Measurements from ENCODE around the gene MIP.
"Not testable (repeated sequence)": the region's sequence is repeated elsewhere in the genome, so short reads cannot be mapped to it uniquely, and the experiment has no call there.

MIP gene

GRCh38 chr12:56451147-56451546, 3.3 kb downstream of the MIP start:
- H3K4me3 ChIP-seq (ENCODE audit: low read depth in 1 of 2, low read length in 1 of 2), result no peak overlapping the region
- TF ChIP-seq CTCF (IDR thresholded peaks at IDR 0.05), result no peak

GRCh38 chr12:56450241-56450640, 4.2 kb downstream of the MIP start:
- Histone ChIP-seq H3K4me1 (ENCODE audit: control insufficient read depth in 1 of 2, insufficient read depth in 1 of 2, low read depth in 1 of 2, low read length in 1 of 2) (peaks cover 9 to 27% of the 10 kb centered on the region in 2 experiments), H3K4me3 (ENCODE audit: low read depth in 1 of 2, low read length in 1 of 2) (peak overlapping the region in 1 of 2 experiments; percentile 63), H3K9me3 (no peaks in the 10 kb centered on the region), H3K27me3 (no peaks in the 10 kb centered on the region), H3K27ac (no peak overlapping the region), H3K36me3 (no peaks in the 10 kb centered on the region)
- no peak for TF ChIP-seq CTCF (IDR thresholded peaks at IDR 0.05)

More at GRCh38 chr12:56451147-56451546, 3.3 kb downstream of the MIP start:
- peaks cover 13 to 29% of the 10 kb centered on the region in 2 experiments for H3K4me1 ChIP-seq (ENCODE audit: control insufficient read depth in 1 of 2, insufficient read depth in 1 of 2, low read depth in 1 of 2, low read length in 1 of 2)
- H3K27ac ChIP-seq, result no peak overlapping the region
- H3K27me3 ChIP-seq, result no peaks in the 10 kb centered on the region
- no peaks in the 10 kb centered on the region for H3K9me3 ChIP-seq
- no peaks in the 10 kb centered on the region for H3K36me3 ChIP-seq

GRCh38 chr12:56449622-56449984, 4.9 kb downstream of the MIP start:
- Histone ChIP-seq H3K4me3 (ENCODE audit: low read depth in 1 of 2, low read length in 1 of 2) (peak overlapping the region; percentile 63 to 99), H3K27ac (peak overlapping the region; percentile 79), H3K4me1 (ENCODE audit: control insufficient read depth in 1 of 2, insufficient read depth in 1 of 2, low read depth in 1 of 2, low read length in 1 of 2) (peaks cover 6 to 21% of the 10 kb centered on the region in 2 experiments), H3K36me3 (no peaks in the 10 kb centered on the region), H3K9me3 (no peaks in the 10 kb centered on the region), H3K27me3 (no peaks in the 10 kb centered on the region)
- TF ChIP-seq CTCF (IDR thresholded peaks at IDR 0.05), result no peak

GRCh38 chr12:56448860-56449621, 5.4 kb downstream of the MIP start, which contains the start of gene TIMELESS:
Gene TIMELESS, minus strand, starts transcription at chr12:56449426. Its CDS starts 15,256 bp downstream, at chr12:56434170.
- Histone ChIP-seq H3K4me1 (ENCODE audit: control insufficient read depth in 1 of 2, insufficient read depth in 1 of 2, low read depth in 1 of 2, low read length in 1 of 2) (peaks cover 6 to 21% of the 10 kb centered on the region in 2 experiments), H3K36me3 (no peaks in the 10 kb centered on the region), H3K27ac (peak within 1 kb of the TSS; percentile 79), H3K4me3 (ENCODE audit: low read depth in 1 of 2, low read length in 1 of 2) (peak within 1 kb of the TSS; percentile 63 to 99), H3K9me3 (no peaks in the 10 kb centered on the region), H3K27me3 (no peaks in the 10 kb centered on the region)
- TF ChIP-seq CTCF (IDR thresholded peaks at IDR 0.05), result peak; percentile 72

GRCh38 chr12:56443208-56443607, 11.2 kb downstream of the MIP start:
- H3K27me3 ChIP-seq; H3K4me3 ChIP-seq (ENCODE audit: low read depth in 1 of 2, low read length in 1 of 2); H3K36me3 ChIP-seq; H3K4me1 ChIP-seq (ENCODE audit: control insufficient read depth in 1 of 2, insufficient read depth in 1 of 2, low read depth in 1 of 2, low read length in 1 of 2); H3K27ac ChIP-seq; H3K9me3 ChIP-seq: not testable (repeated sequence)

- H3K36me3 ChIP-seq, result no peaks in the 10 kb centered on the region
- no peak overlapping the region for H3K27ac ChIP-seq
- H3K4me3 ChIP-seq (ENCODE audit: low read depth in 1 of 2, low read length in 1 of 2), result no peak overlapping the region
- no peaks in the 10 kb centered on the region for H3K9me3 ChIP-seq
- no peaks in the 10 kb centered on the region for H3K27me3 ChIP-seq
- H3K4me1 ChIP-seq (ENCODE audit: control insufficient read depth in 1 of 2, insufficient read depth in 1 of 2, low read depth in 1 of 2, low read length in 1 of 2), result peaks cover 0 to 12% of the 10 kb centered on the region in 2 experiments
- no peak for TF ChIP-seq CTCF (IDR thresholded peaks at IDR 0.05)
Observed at GRCh38 chr12:56437430-56438176, 16.9 kb downstream of the MIP start.
